MM.1S (cell line): ENCODE measurements around the gene FKBP3.

ENCODE experiments used
- DNase-seq: peaks from one replicate; pipeline ENCODE4 v3.0.0-alpha.2; 2015
- H2AFZ ChIP-seq: fragments of 300-600 bp; sonication (generic); 2 replicates; pipeline ENCODE4 v1.6.0; 2016; ENCODE audit warnings: antibody characterized with exemption, low read length
- H3F3A ChIP-seq: fragments of 300-600 bp; sonication (generic); 2 replicates; pipeline ENCODE4 v1.6.1; 2016; ENCODE audit warnings: mild to moderate bottlenecking, antibody characterized with exemption, low read length, moderate library complexity, mixed read lengths; ENCODE audit not compliant: insufficient read depth
- H3K27ac ChIP-seq: fragments of 300-600 bp; sonication (generic); 2 replicates; pipeline ENCODE4 v1.5.1; 2016; ENCODE audit warnings: mild to moderate bottlenecking, low read length
- H3K27me3 ChIP-seq: fragments of 300-600 bp; sonication (generic); replicated peaks from 2 replicates; pipeline ENCODE4 v1.6.0; 2016; ENCODE audit warnings: low read length; ENCODE audit not compliant: insufficient read depth
- H3K36me3 ChIP-seq: fragments of 300-600 bp; sonication (generic); replicated peaks from 2 replicates; pipeline ENCODE4 v1.6.1; 2016; ENCODE audit warnings: mild to moderate bottlenecking, low read length, mixed read lengths; ENCODE audit not compliant: insufficient read depth
- H3K4me1 ChIP-seq: fragments of 300-600 bp; sonication (generic); 2 replicates; pipeline ENCODE4 v1.6.1; 2016; ENCODE audit warnings: low read length, mixed read lengths
- H3K4me2 ChIP-seq: fragments of 300-600 bp; sonication (generic); 2 replicates; pipeline ENCODE4 v1.6.0; 2016; ENCODE audit warnings: low read depth, low read length
- H3K4me3 ChIP-seq: fragments of 300-600 bp; sonication (generic); 2 replicates; pipeline ENCODE4 v1.5.1; 2016; ENCODE audit warnings: low read length, mixed read lengths
- H3K79me2 ChIP-seq: fragments of 300-600 bp; sonication (generic); 2 replicates; pipeline ENCODE4 v1.6.1; 2016; ENCODE audit warnings: mixed run types, low read length, mixed read lengths
- H3K9ac ChIP-seq: fragments of 300-600 bp; sonication (generic); 2 replicates; pipeline ENCODE4 v1.6.1; 2016; ENCODE audit warnings: low read length, mixed read lengths
- H3K9me2 ChIP-seq: fragments of 300-600 bp; sonication (generic); replicated peaks from 2 replicates; pipeline ENCODE4 v1.6.1; 2016; ENCODE audit warnings: mild to moderate bottlenecking, low read length, mixed read lengths; ENCODE audit not compliant: insufficient read depth
- H3K9me3 ChIP-seq: fragments of 300-600 bp; sonication (generic); replicated peaks from 2 replicates; pipeline ENCODE4 v1.6.1; 2016; ENCODE audit warnings: mild to moderate bottlenecking, low read length, mixed read lengths; ENCODE audit not compliant: insufficient read depth
- H4K20me1 ChIP-seq: fragments of 300-600 bp; sonication (generic); 2 replicates; pipeline ENCODE4 v1.6.1; 2016; ENCODE audit warnings: mild to moderate bottlenecking, low read length, moderate library complexity, mixed read lengths; ENCODE audit not compliant: insufficient read depth
- EZH2 ChIP-seq: fragments of 300-600 bp; sonication (generic); optimal IDR thresholded peaks from 2 replicates; pipeline ENCODE3; 2017; ENCODE audit warnings: low read depth, mild to moderate bottlenecking, antibody characterized with exemption, low read length, mixed read lengths
- EZH2phosphoT487 ChIP-seq: fragments of 300-600 bp; sonication (generic); IDR thresholded peaks from 2 replicates; pipeline ENCODE4 v1.6.1; 2018; ENCODE audit warnings: antibody characterized with exemption, low read length
- TF ChIP-seq, protein P1 (sequence below): fragments of 300-600 bp; sonication (generic); IDR thresholded peaks from 2 replicates; pipeline ENCODE4 v1.5.1; 2016; ENCODE audit warnings: antibody characterized with exemption, low read length, mixed read lengths

The FKBP3 gene

DNA sequence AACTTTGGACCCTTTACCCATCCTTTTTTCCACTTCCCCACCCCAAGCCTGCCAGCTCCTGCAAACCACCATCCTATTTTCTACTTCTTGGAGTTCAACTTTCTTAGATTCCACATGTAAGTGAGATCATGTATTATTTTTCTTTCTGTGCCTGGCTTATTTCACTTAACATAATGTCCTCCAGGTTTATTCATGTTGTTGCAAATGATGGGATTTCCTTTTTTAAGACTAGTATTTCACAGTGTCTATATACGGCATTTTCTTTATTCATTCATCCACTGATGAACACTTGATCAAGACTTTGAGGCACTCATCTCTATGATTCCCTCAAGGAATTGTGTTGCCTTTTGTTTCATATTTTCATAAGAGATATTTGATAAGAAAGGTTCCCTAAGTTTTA, 56.0 kb downstream of the FKBP3 start:
- H3K9ac ChIP-seq = no peak overlapping the region
- no peaks in the 10 kb centered on the region for H3K36me3 ChIP-seq
- no peaks in the 10 kb centered on the region for H4K20me1 ChIP-seq
- DNase-seq = no peak
- H3K4me3 ChIP-seq = no peak overlapping the region
- no peaks in the 10 kb centered on the region for H3K9me3 ChIP-seq
- no peak overlapping the region for H3K27ac ChIP-seq
- no peak overlapping the region for H2AFZ ChIP-seq
- TF ChIP-seq, protein P1, sequence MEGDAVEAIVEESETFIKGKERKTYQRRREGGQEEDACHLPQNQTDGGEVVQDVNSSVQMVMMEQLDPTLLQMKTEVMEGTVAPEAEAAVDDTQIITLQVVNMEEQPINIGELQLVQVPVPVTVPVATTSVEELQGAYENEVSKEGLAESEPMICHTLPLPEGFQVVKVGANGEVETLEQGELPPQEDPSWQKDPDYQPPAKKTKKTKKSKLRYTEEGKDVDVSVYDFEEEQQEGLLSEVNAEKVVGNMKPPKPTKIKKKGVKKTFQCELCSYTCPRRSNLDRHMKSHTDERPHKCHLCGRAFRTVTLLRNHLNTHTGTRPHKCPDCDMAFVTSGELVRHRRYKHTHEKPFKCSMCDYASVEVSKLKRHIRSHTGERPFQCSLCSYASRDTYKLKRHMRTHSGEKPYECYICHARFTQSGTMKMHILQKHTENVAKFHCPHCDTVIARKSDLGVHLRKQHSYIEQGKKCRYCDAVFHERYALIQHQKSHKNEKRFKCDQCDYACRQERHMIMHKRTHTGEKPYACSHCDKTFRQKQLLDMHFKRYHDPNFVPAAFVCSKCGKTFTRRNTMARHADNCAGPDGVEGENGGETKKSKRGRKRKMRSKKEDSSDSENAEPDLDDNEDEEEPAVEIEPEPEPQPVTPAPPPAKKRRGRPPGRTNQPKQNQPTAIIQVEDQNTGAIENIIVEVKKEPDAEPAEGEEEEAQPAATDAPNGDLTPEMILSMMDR = no peak
- TF ChIP-seq EZH2phosphoT487 (no peak), EZH2 (no peak)
- no peaks in the 10 kb centered on the region for H3K4me1 ChIP-seq
- H3K9me2 ChIP-seq = no peaks in the 10 kb centered on the region
- H3K79me2 ChIP-seq = no peaks in the 10 kb centered on the region
- H3F3A ChIP-seq = no peaks in the 10 kb centered on the region
- no peaks in the 10 kb centered on the region for H3K27me3 ChIP-seq
- H3K4me2 ChIP-seq = no peak overlapping the region

DNA sequence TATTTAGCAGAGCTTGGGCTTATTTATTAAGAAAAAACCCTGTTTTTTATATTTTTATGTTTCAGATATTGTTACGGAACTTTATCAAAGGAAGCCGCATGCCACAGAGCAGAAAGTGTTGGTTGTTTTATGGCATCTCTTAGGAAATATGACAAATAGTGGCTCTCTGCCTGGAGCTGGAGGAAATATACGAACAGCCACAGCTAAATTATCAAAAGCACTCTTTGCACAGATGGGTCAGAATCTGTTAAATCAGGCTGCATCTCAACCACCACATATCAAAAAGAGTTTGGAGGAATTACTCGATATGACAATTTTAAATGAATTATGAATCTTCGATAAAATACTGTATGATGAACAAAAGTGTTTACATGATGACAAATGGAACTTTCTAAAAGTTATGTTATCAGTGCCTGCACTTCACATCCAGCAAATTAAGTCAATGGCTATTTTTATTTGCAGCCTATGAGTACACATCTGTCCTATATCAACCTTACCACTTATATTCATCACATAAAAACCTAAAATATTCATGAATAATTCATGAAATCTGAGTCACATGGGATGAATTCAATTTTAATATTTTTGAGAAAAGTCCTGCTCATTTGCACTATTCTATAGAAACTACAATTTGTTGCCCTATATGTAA, 60.9 kb downstream of the FKBP3 start:
- Histone ChIP-seq H4K20me1 (no peaks in the 10 kb centered on the region), H3K4me1 (no peaks in the 10 kb centered on the region), H3K4me3 (no peak overlapping the region), H3F3A (no peaks in the 10 kb centered on the region), H3K27me3 (no peaks in the 10 kb centered on the region), H3K79me2 (no peaks in the 10 kb centered on the region), H3K27ac (no peak overlapping the region), H3K9me3 (no peaks in the 10 kb centered on the region), H3K9ac (no peak overlapping the region), H2AFZ (no peak overlapping the region), H3K36me3 (no peaks in the 10 kb centered on the region), H3K4me2 (no peak overlapping the region), H3K9me2 (no peaks in the 10 kb centered on the region)
- no peak for DNase-seq
- TF ChIP-seq, protein P1 = no peak
- TF ChIP-seq EZH2 (no peak), EZH2phosphoT487 (no peak)

DNA sequence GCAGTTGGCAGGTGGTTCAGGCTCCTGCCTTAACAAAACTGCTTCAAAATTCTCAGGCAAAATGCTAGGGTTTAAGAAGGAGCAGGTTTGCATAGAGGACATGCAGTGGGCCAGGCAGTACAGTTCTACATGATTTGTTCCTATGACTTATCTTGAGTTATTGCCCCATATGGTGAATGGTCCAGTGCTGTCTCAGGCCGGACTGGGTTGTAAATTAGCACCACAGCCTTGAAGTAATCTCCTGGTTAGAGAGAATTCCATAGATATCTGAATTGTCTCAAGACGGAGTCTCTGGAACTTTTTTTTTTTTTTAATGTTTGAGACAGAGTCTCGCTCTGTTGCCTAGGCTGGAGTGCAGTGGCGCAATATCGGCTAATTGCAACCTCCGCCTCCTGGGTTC, 62.2 kb downstream of the FKBP3 start:
- no peak for TF ChIP-seq EZH2phosphoT487
- TF ChIP-seq EZH2 = no peak
- TF ChIP-seq, protein P1 = no peak
- Histone ChIP-seq H3K4me2 (no peak overlapping the region), H3K4me1 (no peaks in the 10 kb centered on the region), H3K27me3 (no peaks in the 10 kb centered on the region), H3K9me2 (no peaks in the 10 kb centered on the region), H2AFZ (no peak overlapping the region), H3K9me3 (no peaks in the 10 kb centered on the region), H3K9ac (no peak overlapping the region), H4K20me1 (no peaks in the 10 kb centered on the region), H3K79me2 (no peaks in the 10 kb centered on the region), H3K4me3 (no peak overlapping the region), H3F3A (no peaks in the 10 kb centered on the region), H3K36me3 (no peaks in the 10 kb centered on the region), H3K27ac (no peak overlapping the region)
- DNase-seq = no peak
